Spleen (tissue), 7 donors: ENCODE measurements around the gene DDX41.

ENCODE experiments used
- CTCF ChIP-seq, 11 experiments: fragments of 200-600 bp in 7 of 11; fragments of 450-650 bp in 4 of 11; sonication (generic) in 4 of 11; IDR thresholded peaks in 8 of 11; conservative IDR thresholded peaks in 3 of 11; 1 replicate in 7 of 11; 2 replicates in 4 of 11; pipeline versions ENCODE4 v1.4.0 to v1.8.0; 2016 to 2021; ENCODE audit warnings: antibody characterized with exemption in 11 of 11, inconsistent platforms in 4 of 11, mild to moderate bottlenecking in 1 of 11
- POLR2A ChIP-seq, 3 donors: fragments of 450-650 bp; IDR thresholded peaks; one replicate each; pipeline ENCODE4 v1.5.1; 2017; ENCODE audit warnings: antibody characterized with exemption in 3 of 3, mild to moderate bottlenecking in 1 of 3
- POLR2AphosphoS5 ChIP-seq, 3 donors: sonication (generic); formaldehyde crosslinking; IDR thresholded peaks; one replicate each; pipeline ENCODE4 v1.5.1; 2017; ENCODE audit warnings: antibody characterized with exemption in 3 of 3
- donor health status: DM: no; HTN: no; CAD: no; lungs with moderate emphysema.
- donor health status: DM: no; HTN: no; CAD: no.
- donor health status: DM: no; HTN: no; CAD: no.

GRCh38 chr5:177491429-177491945 lies 25.3 kb downstream of the DDX41 start:
- peak in 9 of 11 experiments; percentile 25 to 77 (median 58) for TF ChIP-seq CTCF (IDR thresholded peaks at IDR 0.05 in 8 of 11, conservative IDR thresholded peaks at IDR 0.05 in 3 of 11)
- TF ChIP-seq POLR2A (IDR thresholded peaks at IDR 0.05): no peak
- TF ChIP-seq POLR2AphosphoS5 (IDR thresholded peaks at IDR 0.05): peak in 1 of 3 donors; percentile 26
